ENCODE results near the gene CLCN4. TPM values are rescaled to one million over a fixed set of nuclear protein-coding genes. Genes with fewer than 3 reads are reported as not detected.

Gene CLCN4
- total RNA-seq, 3 donors from 2014 or later = 2.9 to 4.7 (median 3.7) TPM

GRCh38 chrX:10164879-10165278, 8.1 kb downstream of the CLCN4 start:
- Histone ChIP-seq H3K4me3 (no peak overlapping the region), H3K36me3 (no peaks in the 10 kb centered on the region), H3K27ac (no peak overlapping the region), H3K4me1 (no peaks in the 10 kb centered on the region), H3K27me3 (peaks cover 0 to 47% of the 10 kb centered on the region in 2 donors), H3K9me3 (no peaks in the 10 kb centered on the region)
- TF ChIP-seq CTCF (IDR thresholded peaks at IDR 0.05) = no peak
- no peak for TF ChIP-seq POLR2AphosphoS5 (IDR thresholded peaks at IDR 0.05)
- TF ChIP-seq POLR2A (IDR thresholded peaks at IDR 0.05) = no peak
- intact Hi-C loops (cut with DNase I; ENCODE audit: low total_unique reads) = no loop called here
- DNase-seq (ENCODE audit: low spot score in 2 of 2) = no peak

GRCh38 chrX:10165580-10166247, 8.9 kb downstream of the CLCN4 start:
- Histone ChIP-seq H3K9me3 (no peaks in the 10 kb centered on the region), H3K27ac (no peak overlapping the region), H3K36me3 (no peaks in the 10 kb centered on the region), H3K4me1 (no peaks in the 10 kb centered on the region), H3K27me3 (peaks cover 0 to 47% of the 10 kb centered on the region in 2 donors), H3K4me3 (no peak overlapping the region)
- intact Hi-C loops (cut with DNase I; ENCODE audit: low total_unique reads) = no loop called here
- no peak for DNase-seq (ENCODE audit: low spot score in 2 of 2)
- TF ChIP-seq CTCF (IDR thresholded peaks at IDR 0.05) = no peak
- TF ChIP-seq POLR2A (IDR thresholded peaks at IDR 0.05) = no peak
- TF ChIP-seq POLR2AphosphoS5 (IDR thresholded peaks at IDR 0.05) = no peak

- Histone ChIP-seq H3K27ac (peak overlapping the region in 1 of 2 donors; percentile 36), H3K9me3 (no peaks in the 10 kb centered on the region), H3K4me1 (no peaks in the 10 kb centered on the region), H3K4me3 (no peak overlapping the region), H3K36me3 (no peaks in the 10 kb centered on the region), H3K27me3 (peaks cover 0 to 41% of the 10 kb centered on the region in 2 donors)
- intact Hi-C loops (cut with DNase I; ENCODE audit: low total_unique reads) = no loop called here
- TF ChIP-seq CTCF (IDR thresholded peaks at IDR 0.05) (no peak), POLR2A (IDR thresholded peaks at IDR 0.05) (no peak), POLR2AphosphoS5 (IDR thresholded peaks at IDR 0.05) (no peak)
- no peak for DNase-seq (ENCODE audit: low spot score in 2 of 2)
These were observed 9.5 kb downstream of the CLCN4 start for GRCh38 chrX:10166248-10166716.

GRCh38 chrX:10166731-10167151, 10.0 kb downstream of the CLCN4 start:
- Histone ChIP-seq H3K27me3 (peaks cover 0 to 37% of the 10 kb centered on the region in 2 donors), H3K4me1 (no peaks in the 10 kb centered on the region), H3K27ac (peak overlapping the region in 1 of 2 donors; percentile 36), H3K4me3 (no peak overlapping the region), H3K36me3 (no peaks in the 10 kb centered on the region), H3K9me3 (no peaks in the 10 kb centered on the region)
- intact Hi-C loops (cut with DNase I; ENCODE audit: low total_unique reads) = no loop called here
- DNase-seq (ENCODE audit: low spot score in 2 of 2) = no peak
- TF ChIP-seq CTCF (IDR thresholded peaks at IDR 0.05) = no peak
- no peak for TF ChIP-seq POLR2AphosphoS5 (IDR thresholded peaks at IDR 0.05)
- no peak for TF ChIP-seq POLR2A (IDR thresholded peaks at IDR 0.05)

GRCh38 chrX:10167573-10167972, 10.8 kb downstream of the CLCN4 start:
- Histone ChIP-seq H3K27me3 (peaks cover 0 to 42% of the 10 kb centered on the region in 2 donors), H3K9me3 (no peaks in the 10 kb centered on the region), H3K4me3 (no peak overlapping the region), H3K4me1 (no peaks in the 10 kb centered on the region), H3K27ac (no peak overlapping the region), H3K36me3 (no peaks in the 10 kb centered on the region)
- TF ChIP-seq CTCF (IDR thresholded peaks at IDR 0.05) (no peak), POLR2A (IDR thresholded peaks at IDR 0.05) (no peak), POLR2AphosphoS5 (IDR thresholded peaks at IDR 0.05) (no peak)
- no peak for DNase-seq (ENCODE audit: low spot score in 2 of 2)
- intact Hi-C loops (cut with DNase I; ENCODE audit: low total_unique reads) = no loop called here

Data from breast epithelium (tissue), 4 donors.